H9 (cell line): ENCODE measurements around the gene PROSER3. TPM values are rescaled to one million over a fixed set of nuclear protein-coding genes. Genes with fewer than 3 reads are reported as not detected.

Source experiments
- DNase-seq: peaks from one replicate; pipeline ENCODE4 v3.0.0-alpha.2; 2017
- H2AFZ ChIP-seq: one replicate; pipeline ENCODE4 v1.6.1; 2013; ENCODE audit warnings: mild to moderate bottlenecking, low read length, control low read depth, moderate library complexity
- H2AK5ac ChIP-seq: 2 replicates; pipeline ENCODE4 v1.6.1; 2013; ENCODE audit warnings: low read length, control low read depth, mixed read lengths; ENCODE audit not compliant: insufficient read length
- H2BK120ac ChIP-seq: one replicate; pipeline ENCODE4 v1.6.1; 2013; ENCODE audit warnings: low read depth, mild to moderate bottlenecking, low read length, control low read depth, inconsistent platforms; ENCODE audit not compliant: poor library complexity, severe bottlenecking
- H2BK12ac ChIP-seq: 2 replicates; pipeline ENCODE4 v1.6.1; 2013; ENCODE audit warnings: low read length, control low read depth, mixed read lengths, low read depth; ENCODE audit not compliant: insufficient read length
- H2BK15ac ChIP-seq: 2 replicates; pipeline ENCODE4 v1.6.1; 2013; ENCODE audit warnings: low read depth, low read length, control low read depth
- H2BK20ac ChIP-seq: one replicate; pipeline ENCODE4 v1.6.1; 2013; ENCODE audit warnings: low read depth, mild to moderate bottlenecking, low read length, control low read depth, inconsistent platforms; ENCODE audit not compliant: poor library complexity, severe bottlenecking
- H2BK5ac ChIP-seq: 2 replicates; pipeline ENCODE4 v1.6.1; 2013; ENCODE audit warnings: low read length, control low read depth, mixed read lengths; ENCODE audit not compliant: insufficient read length
- H3K14ac ChIP-seq: 2 replicates; pipeline ENCODE4 v1.6.1; 2013; ENCODE audit warnings: low read length, control low read depth; ENCODE audit not compliant: insufficient read depth
- H3K18ac ChIP-seq: 2 replicates; pipeline ENCODE4 v1.6.1; 2013; ENCODE audit warnings: low read depth, mild to moderate bottlenecking, mixed read lengths, low read length, control low read depth; ENCODE audit not compliant: insufficient read length
- H3K23ac ChIP-seq: 2 replicates; pipeline ENCODE4 v1.6.1; 2013; ENCODE audit warnings: low read length, control low read depth, mixed read lengths, low read depth; ENCODE audit not compliant: insufficient read length
- H3K23me2 ChIP-seq: 2 replicates; pipeline ENCODE4 v1.6.1; 2013; ENCODE audit warnings: low read depth, mild to moderate bottlenecking, mixed read lengths, low read length, control low read depth; ENCODE audit not compliant: insufficient read length, poor library complexity, severe bottlenecking
- H3K27ac ChIP-seq: 2 replicates; pipeline ENCODE4 v1.5.1; 2013; ENCODE audit warnings: low read length, control low read depth, mixed read lengths, low read depth; ENCODE audit not compliant: insufficient read length
- H3K27me3 ChIP-seq: 2 replicates; pipeline ENCODE4 v1.6.1; 2013; ENCODE audit warnings: low read length, control low read depth, inconsistent platforms; ENCODE audit not compliant: insufficient read depth
- H3K4ac ChIP-seq: 2 replicates; pipeline ENCODE4 v1.6.1; 2013; ENCODE audit warnings: low read depth, mild to moderate bottlenecking, control low read depth, inconsistent platforms, low read length, moderate library complexity
- H3K4me1 ChIP-seq: 2 replicates; pipeline ENCODE4 v1.6.1; 2013; ENCODE audit warnings: low read length, control low read depth, inconsistent platforms; ENCODE audit not compliant: insufficient read depth
- H3K4me2 ChIP-seq: 2 replicates; pipeline ENCODE4 v1.6.1; 2013; ENCODE audit warnings: low read length, control low read depth, mixed read lengths; ENCODE audit not compliant: insufficient read length, insufficient read depth
- H3K56ac ChIP-seq: 2 replicates; pipeline ENCODE4 v1.6.1; 2013; ENCODE audit warnings: low read depth, mild to moderate bottlenecking, mixed read lengths, low read length, control low read depth; ENCODE audit not compliant: insufficient read length
- H3K79me1 ChIP-seq: 2 replicates; pipeline ENCODE4 v1.6.1; 2013; ENCODE audit warnings: low read depth, mild to moderate bottlenecking, moderate library complexity, low read length, control low read depth, inconsistent platforms; ENCODE audit not compliant: insufficient read depth, poor library complexity, severe bottlenecking
- H3K79me2 ChIP-seq: 2 replicates; pipeline ENCODE4 v1.6.1; 2013; ENCODE audit warnings: low read length, control low read depth, inconsistent platforms; ENCODE audit not compliant: insufficient read depth
- H3K9ac ChIP-seq: 2 replicates; pipeline ENCODE4 v1.6.1; 2013; ENCODE audit warnings: low read length, control low read depth, mixed read lengths; ENCODE audit not compliant: insufficient read length; ENCODE audit errors: extremely low read depth
- H3K9me3 ChIP-seq: one replicate; pipeline ENCODE4 v1.6.1; 2013; ENCODE audit warnings: low read depth, low read length, inconsistent platforms; ENCODE audit not compliant: control insufficient read depth
- H3T11ph ChIP-seq: one replicate; pipeline ENCODE4 v1.6.1; 2013; ENCODE audit warnings: mild to moderate bottlenecking, low read length, control low read depth, inconsistent platforms
- H4K20me1 ChIP-seq: one replicate; pipeline ENCODE4 v1.6.1; 2013; ENCODE audit not compliant: control insufficient read depth, insufficient read length, insufficient read depth
- H4K5ac ChIP-seq: 2 replicates; pipeline ENCODE4 v1.6.1; 2013; ENCODE audit warnings: low read depth, mild to moderate bottlenecking, mixed read lengths, low read length, control low read depth; ENCODE audit not compliant: insufficient read length
- H4K8ac ChIP-seq: replicated peaks from 2 replicates; pipeline ENCODE4 v1.6.1; 2013; ENCODE audit warnings: low read length, control low read depth, mixed read lengths, low read depth; ENCODE audit not compliant: insufficient read length
- H4K91ac ChIP-seq: 2 replicates; pipeline ENCODE4 v1.6.1; 2013; ENCODE audit warnings: low read depth, mild to moderate bottlenecking, moderate library complexity, mixed read lengths, low read length, control low read depth; ENCODE audit not compliant: insufficient read length
- H3K27ac Mint-ChIP-seq, 3 experiments: 2 replicates in 2 of 3; 3 replicates in 1 of 3; pipeline ENCODE4 v1.8.0; 2020 to 2021; ENCODE audit warnings: mixed read lengths in 3 of 3, mild to moderate bottlenecking in 1 of 3, moderate library complexity in 1 of 3
- H3K27me3 Mint-ChIP-seq: 2 replicates; pipeline ENCODE4 v1.8.0; 2021; ENCODE audit warnings: low read depth, mild to moderate bottlenecking, moderate library complexity, mixed read lengths
- H3K36me3 Mint-ChIP-seq, 3 experiments: 2 replicates in 2 of 3; 3 replicates in 1 of 3; pipeline ENCODE4 v1.8.0; 2020 to 2021; ENCODE audit warnings: low read depth in 3 of 3, mixed read lengths in 3 of 3; ENCODE audit not compliant: insufficient read depth in 1 of 3
- H3K4me1 Mint-ChIP-seq, 2 experiments: 2 replicates each; pipeline ENCODE4 v1.8.0; 2020; ENCODE audit warnings: mixed read lengths in 2 of 2
- H3K4me3 Mint-ChIP-seq, 2 experiments: 2 replicates in 1 of 2; 3 replicates in 1 of 2; pipeline ENCODE4 v1.8.0; 2020 to 2021; ENCODE audit warnings: mild to moderate bottlenecking in 2 of 2, mixed read lengths in 2 of 2, moderate library complexity in 1 of 2
- H3K9me3 Mint-ChIP-seq, 2 experiments: 2 replicates in 1 of 2; 3 replicates in 1 of 2; pipeline ENCODE4 v1.8.0; 2020; ENCODE audit warnings: mild to moderate bottlenecking in 2 of 2, mixed read lengths in 2 of 2, moderate library complexity in 1 of 2
- CTCF ChIP-seq: fragments of 200-600 bp; sonication (generic); conservative IDR thresholded peaks from 3 replicates; pipeline ENCODE4 v1.8.0; 2021; ENCODE audit warnings: antibody characterized with exemption, mild to moderate bottlenecking
- WGBS: extraction: QIAGEN DNeasy Blood & Tissue Kit; methylation state at CpG from one replicate; pipeline ENCODE4 v1.1.7; 2013; ENCODE audit warnings: missing lambda C conversion rate, low lambda C conversion rate, mixed read lengths; ENCODE audit not compliant: insufficient read length; ENCODE audit errors: extremely low coverage; 5-methylcytosine and 5-hydroxymethylcytosine counted together
- total RNA-seq: library from RNA; stranded (reverse); gene quantifications from 2 replicates; pipeline ENCODE4 v1.2.1, GENCODE V29; 2021

PROSER3 gene
- total RNA-seq, 1 experiment from 2014 or later: 29.1 TPM

- Histone ChIP-seq H3K18ac (no peak overlapping the region), H3K9me3 (no peaks in the 10 kb centered on the region), H3K23ac (no peak overlapping the region), H3T11ph (no peak overlapping the region), H3K56ac (no peak overlapping the region), H3K27me3 (no peaks in the 10 kb centered on the region), H3K4ac (no peak overlapping the region), H2BK15ac (no peak overlapping the region), H3K79me1 (no peaks in the 10 kb centered on the region), H3K79me2 (no peaks in the 10 kb centered on the region), H4K91ac (no peak overlapping the region), H3K14ac (no peak overlapping the region), H3K9ac (no peak overlapping the region), H2BK12ac (no peak overlapping the region), H3K23me2 (no peaks in the 10 kb centered on the region), H3K4me2 (no peak overlapping the region), H2BK5ac (no peak overlapping the region), H4K20me1 (no peaks in the 10 kb centered on the region), H2AK5ac (no peak overlapping the region), H3K4me1 (no peaks in the 10 kb centered on the region), H4K5ac (no peak overlapping the region), H2AFZ (no peak overlapping the region), H3K27ac (no peak overlapping the region), H4K8ac (no peak overlapping the region), H2BK120ac (no peak overlapping the region), H2BK20ac (no peak overlapping the region)
- no peak for DNase-seq
- TF ChIP-seq CTCF: no peak
- Mint-ChIP-seq H3K27me3 (no peaks in the 10 kb centered on the region; the same call in 1 of the 2 replicates), H3K27ac (no peak overlapping the region), H3K4me1 (no peaks in the 10 kb centered on the region), H3K9me3 (no peaks in the 10 kb centered on the region), H3K36me3 (peaks cover 57 to 81% (median 81%) of the 10 kb centered on the region in 3 experiments), H3K4me3 (no peak overlapping the region)
- WGBS: no CpG with 5 or more reads among the region's 18 CpGs
Measured at GRCh38 chr19:35729021-35729420, 29.0 kb upstream of the PROSER3 start.
